LoVo (cell line): ENCODE data around the gene MED15.
"Not testable (repeated sequence)": the region's sequence is repeated elsewhere in the genome, so short reads cannot be mapped to it uniquely, and the experiment has no call there.

Experiments
- DNase-seq: peaks from one replicate; pipeline ENCODE4 v3.0.0-alpha.2; 2016; ENCODE audit warnings: low spot score

Gene MED15

DNA sequence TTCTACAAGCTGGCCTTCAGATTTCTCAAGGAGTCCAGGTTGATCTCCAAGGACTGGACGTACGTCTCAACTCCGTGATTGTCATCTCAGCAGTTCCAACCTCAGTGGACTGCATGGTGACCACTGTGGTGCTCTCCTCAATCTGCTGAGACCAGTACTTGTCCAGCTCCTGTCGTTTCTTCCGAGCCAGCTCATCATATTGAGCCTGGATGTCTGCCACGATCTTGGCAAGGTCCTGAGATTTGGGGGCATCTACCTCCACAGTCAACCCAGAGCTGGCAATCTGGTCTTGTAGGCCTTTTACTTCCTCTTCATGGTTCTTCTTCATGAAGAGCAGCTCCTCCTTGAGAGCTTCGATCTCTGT is 24.3 kb upstream of the MED15 start:
- DNase-seq, result not testable (repeated sequence)

DNA sequence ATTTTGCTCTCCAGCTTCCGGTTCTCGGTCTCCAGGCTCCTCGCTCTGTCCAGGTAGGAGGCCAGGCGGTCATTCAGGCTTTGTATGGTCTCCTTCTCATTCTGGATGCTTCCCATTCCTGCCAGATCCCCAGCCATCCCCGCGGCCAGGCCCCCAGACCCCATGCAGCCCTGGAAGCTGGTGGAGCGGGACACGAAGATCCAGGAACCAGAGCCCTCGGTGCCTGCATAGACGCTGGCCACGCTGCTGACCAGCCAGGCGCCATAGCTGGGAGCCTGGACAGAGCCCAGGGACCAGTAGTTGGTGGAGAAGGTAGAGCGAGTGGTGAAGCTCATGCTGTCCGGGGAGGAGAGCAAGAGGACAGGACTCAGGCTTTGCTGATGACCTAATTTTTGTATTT is 23.6 kb upstream of the MED15 start:
- DNase-seq, result no peak

DNA sequence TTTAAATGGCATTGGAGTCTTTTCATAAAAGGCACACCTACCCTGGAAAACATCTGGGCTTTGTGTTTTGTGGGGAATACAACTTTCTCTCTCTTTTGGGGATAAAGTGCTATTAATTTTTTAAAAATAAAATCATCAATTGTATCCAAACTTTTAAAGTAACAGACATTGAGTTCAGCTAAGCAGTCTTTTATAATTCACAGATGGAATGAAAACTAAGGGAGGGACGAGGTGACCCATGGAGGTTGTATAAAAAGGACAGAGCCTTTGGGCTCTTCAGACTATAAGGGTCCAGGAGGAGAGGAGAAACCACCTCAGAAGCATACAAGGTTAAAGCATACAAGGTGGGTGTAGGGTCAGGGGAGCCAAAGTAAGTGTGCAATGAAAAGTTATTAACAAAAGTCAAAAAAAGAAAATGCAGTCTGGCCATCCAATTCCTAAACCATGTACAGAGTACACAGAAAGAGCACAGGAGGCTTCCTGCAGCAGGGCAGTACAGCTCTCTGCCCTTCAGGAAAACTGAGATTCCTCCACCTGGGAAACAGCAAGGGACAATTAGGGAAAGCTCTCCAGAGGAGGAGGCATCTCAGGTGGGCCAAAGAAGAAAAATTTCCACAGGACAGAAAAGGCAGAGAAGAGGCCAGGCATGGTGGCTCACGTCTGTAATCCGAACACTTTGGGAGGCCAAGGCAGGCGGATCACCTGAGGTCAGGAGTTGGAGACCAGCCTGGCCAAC is 22.3 kb upstream of the MED15 start:
- DNase-seq, result no peak

DNA sequence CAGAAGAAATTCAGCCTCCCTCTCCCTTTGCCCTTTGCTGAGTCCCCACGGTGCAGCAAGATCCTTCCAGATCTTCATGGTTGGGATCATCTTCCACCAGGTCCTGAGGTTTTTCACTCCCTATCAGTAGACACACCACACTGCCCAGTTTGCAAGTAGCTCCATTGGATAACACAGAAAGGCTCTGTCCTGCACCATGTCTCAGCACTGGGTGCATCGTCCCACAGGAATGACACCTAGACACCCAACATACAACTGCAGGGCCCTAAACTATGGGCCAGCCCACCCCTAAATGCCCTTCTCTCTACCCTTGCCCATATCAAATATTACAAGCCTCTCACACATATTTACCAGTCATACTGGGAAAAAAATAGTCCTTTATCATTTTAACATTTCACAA is 21.2 kb upstream of the MED15 start:
- DNase-seq, result no peak

DNA sequence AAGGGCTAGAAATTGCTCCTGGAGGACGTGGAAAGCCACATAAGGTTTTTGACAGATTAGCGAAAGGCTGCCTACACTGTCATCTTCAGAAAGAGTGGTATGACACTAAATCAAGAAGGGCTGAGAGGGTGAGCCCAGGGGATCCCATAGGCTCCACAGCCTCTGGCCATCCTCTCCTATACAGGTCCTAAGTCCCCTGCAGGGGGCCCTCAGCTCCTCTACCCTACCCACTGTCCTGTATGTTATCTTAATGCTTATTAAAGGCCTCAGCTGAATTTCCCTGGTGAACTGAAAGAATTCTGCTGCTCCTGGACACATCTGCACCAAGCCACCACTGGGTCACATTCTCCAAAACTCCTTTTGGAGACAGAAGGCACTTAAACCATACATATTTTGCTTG is 19.7 kb upstream of the MED15 start:
- DNase-seq, result no peak

DNA sequence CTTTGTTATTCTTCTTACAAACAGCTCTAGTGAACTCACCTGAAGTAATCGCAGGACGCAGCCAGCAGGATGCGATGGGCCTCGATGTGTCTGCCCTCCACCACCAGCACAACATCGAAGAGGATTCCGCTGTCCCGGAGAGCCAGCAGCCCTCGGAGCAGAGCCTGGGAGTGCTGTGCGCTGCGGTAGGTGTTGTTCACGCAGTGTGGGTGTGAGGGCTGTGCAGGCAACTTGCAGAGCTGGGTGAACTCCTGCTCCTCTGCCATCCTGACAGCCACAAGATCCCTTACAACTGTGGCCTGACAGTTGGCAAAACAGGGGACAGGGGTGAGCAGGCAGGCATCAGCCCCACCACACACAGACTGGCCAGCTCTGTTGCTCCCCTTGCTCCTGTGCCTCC is 18.5 kb upstream of the MED15 start:
- DNase-seq, result no peak

DNA sequence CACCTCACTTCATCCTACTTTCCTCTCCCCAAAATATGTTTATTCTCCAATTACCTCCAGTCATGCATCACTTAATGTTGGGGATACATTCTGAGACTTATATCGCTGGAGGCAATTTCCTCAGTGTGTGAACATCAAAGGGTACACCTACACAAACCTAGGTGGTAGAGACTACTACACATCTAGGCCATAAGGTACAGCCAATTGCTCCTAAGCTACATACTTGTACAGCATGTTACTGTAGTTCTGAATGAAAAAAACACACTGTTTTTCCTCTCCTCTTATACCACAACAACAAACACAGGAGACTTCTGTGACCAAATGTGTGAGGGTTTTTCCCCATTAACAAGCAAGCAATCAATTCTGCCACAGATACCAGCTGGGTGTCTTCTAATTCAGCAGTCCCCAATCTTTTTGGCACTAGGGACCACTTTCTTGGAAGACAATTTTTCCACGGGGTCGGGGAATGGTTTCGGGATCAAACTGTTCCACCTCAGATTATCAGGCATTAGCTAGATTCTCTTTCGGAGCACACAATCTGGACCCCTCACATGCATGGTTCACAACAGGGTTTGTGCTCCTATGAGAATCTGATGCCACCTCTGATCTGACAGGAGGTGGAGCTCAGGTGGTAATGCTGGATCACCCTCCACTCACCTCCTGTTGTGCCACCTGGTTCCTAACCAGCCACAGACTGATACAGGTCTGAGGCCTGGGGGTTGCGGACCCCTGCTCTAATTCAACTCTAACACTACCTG is 17.0 kb upstream of the MED15 start:
- DNase-seq, result no peak

DNA sequence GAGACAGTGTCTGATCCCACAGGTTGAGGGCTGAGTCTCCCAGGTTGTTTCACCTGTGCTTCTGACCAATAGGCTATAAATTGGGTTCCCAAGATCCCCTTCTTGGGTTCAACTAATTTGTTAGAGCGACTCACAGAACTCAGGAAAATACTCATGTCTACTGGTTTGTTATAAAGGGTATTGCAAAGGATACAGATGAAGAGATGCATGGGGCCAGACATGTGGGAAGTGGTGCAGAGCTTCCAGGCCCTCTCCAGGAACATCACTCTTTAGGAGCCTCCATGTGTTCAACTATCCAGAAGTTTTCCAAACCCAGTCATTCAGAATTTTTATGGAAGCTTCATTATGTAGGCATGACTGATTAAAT is 16.5 kb upstream of the MED15 start:
- no peak for DNase-seq

DNA sequence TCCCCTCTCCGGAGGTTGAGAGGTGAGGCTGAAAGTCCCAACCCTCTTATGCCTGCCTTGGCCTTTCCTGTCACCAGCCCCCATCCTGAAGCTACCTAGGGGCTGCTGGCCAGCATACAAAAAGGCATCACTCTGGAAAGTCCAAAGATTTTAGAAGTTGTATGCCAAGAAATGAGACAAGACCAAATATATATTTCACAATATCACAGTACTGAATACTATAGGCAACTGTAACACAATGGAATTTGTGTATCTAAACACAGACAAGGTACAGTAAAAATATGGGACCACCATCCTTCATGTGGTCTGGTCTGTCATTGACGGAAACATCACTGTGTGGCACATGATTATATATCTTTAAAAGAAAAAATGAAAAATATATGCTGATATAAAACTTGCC is 16.1 kb upstream of the MED15 start:
- DNase-seq, result no peak

DNA sequence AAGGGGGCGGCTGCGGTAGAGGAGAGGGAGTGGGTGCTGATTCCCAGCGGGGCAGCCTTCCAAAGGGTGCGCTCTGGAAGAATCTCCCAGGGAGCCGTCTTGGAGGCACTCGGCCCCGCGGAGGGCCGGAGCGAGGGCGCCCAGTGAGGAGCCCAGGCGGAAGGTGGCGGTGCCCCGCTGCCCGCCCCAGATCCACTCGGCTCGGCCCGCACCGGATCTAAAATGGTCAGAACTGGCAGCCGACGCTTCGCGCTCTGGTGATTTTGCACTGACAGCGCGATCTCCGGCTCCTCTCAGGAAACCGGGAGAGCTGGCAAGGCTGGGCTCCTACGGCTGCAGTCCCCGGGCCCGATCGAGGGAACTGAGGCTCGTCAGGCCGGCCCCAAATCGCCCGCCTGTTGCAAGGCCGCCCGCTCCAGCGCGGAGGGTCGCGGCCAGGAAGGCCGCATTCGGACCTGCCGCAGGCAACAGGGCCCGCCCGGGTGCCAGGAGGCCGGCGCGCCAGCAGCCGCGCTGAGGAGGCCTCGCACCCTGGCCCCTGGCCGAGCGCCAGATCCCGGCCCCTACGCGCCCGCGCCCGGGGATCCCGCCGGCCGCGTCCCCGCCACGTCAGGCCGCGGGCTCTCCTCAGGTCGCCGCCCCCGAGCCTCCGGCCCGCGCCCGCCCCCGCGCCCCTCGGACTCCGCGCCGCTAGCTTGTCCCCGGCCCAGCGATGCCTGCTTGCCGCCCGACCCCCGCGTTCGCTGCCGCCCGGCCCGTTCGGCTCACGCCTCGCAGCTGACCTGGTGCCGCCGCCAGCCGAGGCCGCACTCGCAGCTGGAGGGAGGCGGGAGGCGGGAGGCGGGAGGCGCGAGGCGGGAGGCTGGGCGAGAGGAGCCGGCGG is 12.2 kb upstream of the MED15 start, which contains the start of gene KLHL22:
Gene KLHL22, minus strand, starts transcription at position 818 of the 883 bp plus-strand sequence. CDS start 6,584 bp downstream, outside the sequence.
- peak; percentile 8 for DNase-seq

DNA sequence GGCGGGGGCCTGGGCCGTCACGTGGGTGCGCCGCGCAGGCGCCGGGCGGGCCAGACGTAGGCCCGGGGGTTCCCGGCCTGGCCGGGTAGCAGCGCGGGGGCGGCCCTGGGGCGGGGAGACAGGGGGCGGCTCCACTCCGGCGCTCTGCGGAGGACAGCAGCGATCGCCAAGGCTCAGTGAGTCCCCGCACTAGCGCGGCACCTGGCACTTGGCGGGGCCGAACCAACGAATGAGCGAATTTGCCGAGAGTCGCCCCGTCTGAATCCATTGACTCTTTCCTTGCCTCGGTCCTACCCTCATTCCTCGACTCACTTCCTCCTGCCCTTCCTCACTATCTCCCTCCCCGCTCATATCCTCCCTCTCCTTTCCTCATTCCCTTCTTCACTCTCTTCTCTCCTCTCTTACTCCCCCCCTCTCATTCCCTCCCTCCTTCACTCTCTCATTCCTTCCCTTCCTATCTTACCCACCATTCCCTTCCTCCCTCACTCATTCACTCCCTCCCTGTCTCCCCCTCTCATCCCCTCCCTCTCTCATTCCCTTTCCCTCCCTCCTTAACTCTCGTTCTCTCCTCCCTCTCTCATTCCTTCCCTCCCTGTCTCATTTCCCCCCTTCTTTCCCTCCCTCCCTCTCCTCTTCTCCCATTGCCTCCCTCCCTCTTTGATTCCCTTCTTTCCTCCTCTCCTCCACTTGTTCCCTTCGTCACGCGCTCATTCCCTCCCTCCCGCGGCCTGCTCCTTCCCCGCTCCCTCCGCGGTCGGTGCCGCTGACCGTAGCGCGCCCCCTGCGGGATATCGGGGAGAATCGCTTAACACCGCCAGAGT is 11.3 kb upstream of the MED15 start:
- DNase-seq, result peak; percentile 89

DNA sequence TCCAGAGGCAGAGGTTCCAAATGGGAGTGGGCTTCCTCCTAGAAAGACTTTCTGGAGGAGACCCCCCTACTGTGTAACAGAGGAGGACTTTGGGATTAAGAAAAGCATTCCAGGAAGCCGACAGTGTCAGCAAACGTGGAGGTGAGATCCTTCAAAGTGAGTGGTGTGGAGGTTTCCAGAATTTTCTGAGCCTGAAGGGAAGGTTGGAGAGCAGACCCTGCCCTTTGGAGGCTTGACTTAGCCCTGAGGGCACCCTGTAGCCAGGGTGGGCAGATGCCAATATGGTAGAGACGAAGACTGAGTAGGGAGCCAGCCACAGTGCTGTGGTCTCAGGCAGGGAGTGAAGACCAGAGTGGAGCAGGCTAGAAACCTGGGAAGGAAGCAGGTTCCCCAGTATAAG is 10.0 kb upstream of the MED15 start:
- no peak for DNase-seq

DNA sequence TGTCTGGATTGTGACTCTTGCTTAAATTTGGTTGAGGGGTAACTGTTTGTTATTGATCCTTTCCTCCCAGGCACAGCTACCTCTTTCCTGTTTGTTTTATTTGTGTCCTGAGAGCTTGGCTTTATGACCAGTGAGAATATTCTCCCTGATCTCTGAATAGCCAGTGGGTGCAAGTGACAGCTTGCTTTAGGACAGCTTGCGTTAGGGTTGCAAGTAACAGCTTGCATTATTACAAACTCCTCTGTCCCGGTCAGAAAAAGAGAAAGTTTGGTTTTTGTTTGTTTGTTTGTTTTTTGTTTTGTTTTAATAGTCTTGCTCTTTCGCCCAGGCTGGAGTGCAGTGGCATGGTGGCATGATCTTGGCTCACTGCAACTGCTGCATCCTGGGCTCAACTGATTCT is 8.5 kb upstream of the MED15 start:
- no peak for DNase-seq

DNA sequence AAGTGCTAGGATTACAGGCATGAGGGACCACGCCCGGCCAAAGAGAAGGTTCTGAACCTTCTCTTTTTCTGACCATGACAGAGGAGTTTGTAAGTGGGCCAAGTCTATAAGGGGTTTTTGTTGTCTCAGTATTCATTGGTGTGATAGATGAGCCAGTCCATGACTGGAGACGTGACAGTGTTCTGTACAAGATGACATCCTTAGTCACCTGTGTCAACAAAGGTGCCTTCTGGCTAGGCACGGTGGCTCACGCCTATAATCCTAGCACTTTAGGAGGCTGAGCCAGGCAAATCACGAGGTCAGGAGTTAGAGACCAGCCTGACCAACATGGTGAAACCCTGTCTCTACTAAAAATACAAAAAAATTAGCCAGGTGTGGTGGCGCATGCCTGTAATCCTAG is 7.6 kb upstream of the MED15 start:
- DNase-seq, result no peak

DNA sequence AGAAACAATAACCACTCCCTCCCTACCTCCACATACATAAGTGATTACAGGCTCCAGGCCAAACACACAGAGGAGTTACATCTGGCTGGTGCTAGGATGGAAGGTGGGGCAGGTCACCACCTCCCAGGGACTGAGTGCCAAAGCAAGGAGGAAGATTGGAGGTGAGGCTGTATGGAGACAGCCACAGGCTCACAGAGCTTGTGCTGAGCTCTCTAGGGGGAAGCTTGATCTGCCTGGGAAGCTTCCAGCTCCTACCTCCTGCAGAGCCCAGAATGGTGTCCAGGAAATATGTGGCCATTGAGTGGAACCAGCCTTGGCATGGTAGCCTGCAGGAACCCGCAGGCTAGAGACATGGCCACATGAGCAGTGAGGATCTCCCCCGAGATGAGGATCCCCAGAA is 3.6 kb upstream of the MED15 start:
- DNase-seq, result peak; percentile 67

DNA sequence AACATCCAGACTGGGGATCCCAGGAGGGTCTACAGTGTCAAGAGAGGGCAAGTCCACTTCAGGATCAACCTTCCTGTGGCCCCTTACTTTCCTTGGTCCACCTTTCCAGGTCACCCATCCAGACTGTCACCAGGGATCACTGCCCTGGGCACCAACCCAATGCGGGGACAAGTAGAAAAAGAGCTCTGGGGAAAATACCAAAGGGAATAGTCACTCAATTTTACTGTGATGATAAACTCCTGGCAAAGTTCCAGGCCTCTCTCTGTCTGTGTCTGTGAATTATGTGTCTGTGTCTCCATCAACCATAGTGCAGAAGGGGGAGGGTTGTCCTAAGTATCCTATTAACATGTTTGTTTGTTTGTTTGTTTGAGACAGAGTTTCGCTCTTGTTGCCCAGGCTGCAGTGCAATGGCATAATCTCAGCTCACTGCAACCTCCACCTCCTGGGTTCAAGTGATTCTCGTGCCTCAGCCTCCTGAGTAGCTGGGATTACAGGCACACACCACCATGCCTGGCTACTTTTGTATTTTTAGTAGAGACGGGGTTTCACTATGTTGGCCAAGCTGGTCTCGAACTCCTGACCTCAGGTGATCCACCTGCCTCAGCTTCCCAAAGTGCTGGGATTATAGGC is 3.0 kb upstream of the MED15 start:
- DNase-seq, result peak; percentile 86

DNA sequence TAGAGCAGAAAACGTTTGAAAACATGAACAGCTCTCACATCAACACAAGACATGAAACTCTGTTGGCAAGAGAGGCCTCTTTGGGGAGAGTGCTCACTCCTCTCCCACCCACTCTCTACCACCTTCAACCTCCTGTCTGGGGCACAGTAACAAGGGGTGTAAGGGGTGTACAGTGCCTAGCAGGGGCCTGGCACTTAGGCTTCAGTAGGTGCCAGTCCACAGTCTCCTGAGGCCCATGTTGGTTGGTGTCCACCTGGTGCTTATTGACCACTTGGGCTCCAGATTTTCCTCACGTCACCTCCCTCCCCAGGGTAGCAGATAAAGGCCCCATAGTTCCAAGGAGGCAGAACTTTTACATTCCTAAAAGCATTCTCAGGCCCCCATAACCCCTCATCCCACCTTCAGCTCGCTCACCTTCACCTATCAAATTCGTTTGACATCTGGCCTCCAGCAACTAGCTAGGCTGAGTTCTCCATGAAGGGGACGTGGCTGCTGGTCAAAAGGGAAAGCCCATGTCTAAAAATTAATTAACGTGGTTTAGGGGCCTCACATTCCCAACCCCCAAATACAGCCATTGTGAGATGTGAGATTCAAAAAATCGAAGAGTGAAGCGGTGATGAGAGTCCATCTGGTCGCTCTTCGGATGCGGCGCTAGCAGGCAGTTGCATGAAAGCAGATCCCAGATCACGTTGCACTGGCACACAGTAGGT is 712 bp upstream of the MED15 start:
- no peak for DNase-seq

DNA sequence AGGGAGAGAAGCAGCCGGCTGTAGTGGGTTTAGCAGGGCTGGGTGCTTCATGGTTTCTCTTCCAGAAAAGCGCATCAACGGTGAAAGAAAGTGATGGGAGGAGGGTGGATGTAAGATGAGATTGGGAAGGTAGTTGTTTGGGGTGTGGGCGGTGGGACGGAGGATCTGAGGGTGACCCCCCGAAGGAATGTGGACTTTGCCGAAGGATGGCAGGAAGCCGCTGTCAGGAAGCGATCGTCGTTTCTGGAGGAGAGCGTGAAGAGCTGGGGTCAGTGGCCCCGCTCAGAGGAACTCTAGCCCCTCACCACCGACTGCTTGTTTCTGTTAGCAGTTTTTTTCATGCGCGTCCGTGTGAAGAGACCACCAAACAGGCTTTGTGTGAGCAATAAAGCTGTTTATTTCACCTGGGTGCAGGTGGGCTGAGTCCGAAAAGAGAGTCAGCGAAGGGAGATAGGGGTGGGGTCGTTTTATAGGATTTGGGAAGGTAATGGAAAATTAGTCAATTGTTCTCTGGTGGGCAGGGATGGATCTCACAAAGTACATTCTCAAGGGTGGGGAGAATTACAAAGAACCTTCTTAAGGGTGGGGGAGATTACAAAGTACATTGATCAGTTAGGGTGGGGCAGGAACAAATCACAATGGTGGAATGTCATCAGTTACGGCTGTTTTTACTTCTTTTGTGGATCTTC is 801 bp downstream of the MED15 start:
- not testable (repeated sequence) for DNase-seq

DNA sequence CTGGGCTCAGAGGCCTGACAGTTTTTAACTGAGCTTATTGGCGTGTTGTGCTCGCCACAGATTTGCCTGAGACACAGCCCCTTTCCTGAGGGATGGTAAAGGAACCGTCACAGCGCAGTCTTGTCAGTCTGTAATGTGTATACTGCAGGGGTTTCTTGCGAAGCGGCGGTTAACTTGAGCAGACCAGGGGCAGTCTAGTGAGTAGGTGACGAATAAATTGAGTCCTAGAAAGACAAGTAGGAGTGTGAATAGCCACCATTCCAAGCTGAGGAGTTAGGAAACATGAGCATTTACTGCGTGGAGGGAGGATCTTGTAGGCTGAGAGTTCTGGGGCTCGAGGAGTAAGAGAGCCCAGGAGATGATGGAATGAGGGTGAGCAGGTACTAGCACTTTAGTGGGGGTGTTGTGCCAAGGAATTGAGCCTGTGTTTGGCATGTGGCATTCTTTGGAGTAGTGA is 1.4 kb downstream of the MED15 start:
- no peak for DNase-seq
